ENCODE measurements around the gene KLHL3.

The KLHL3 gene

GRCh38 chr5:137572042-137572695 lies 163.7 kb downstream of the KLHL3 start:
- no peak for DNase-seq

GRCh38 chr5:137570070-137570469 lies 165.8 kb downstream of the KLHL3 start:
- no peak for DNase-seq

Measured in CD4-positive, alpha-beta T cell treated with Interleukin-21 for 1 hour (primary cell).